AG09309 (cell line): ENCODE data around the gene CCDC38.
A peak's percentile ranks its signal among the peaks of the same experiment; 100 is the strongest.

Experiments
- DNase-seq: peaks from one replicate; pipeline ENCODE4 v3.0.0-alpha.2; 2010; ENCODE audit warnings: low read depth
- H3K4me3 ChIP-seq: 2 replicates; pipeline ENCODE4 v1.5.1; 2011; ENCODE audit warnings: mild to moderate bottlenecking, low read depth, low read length, moderate library complexity; ENCODE audit not compliant: control insufficient read depth
- CTCF ChIP-seq: IDR thresholded peaks from 2 replicates; pipeline ENCODE4 v1.5.1; 2011; ENCODE audit warnings: mild to moderate bottlenecking, low read depth, low read length, inconsistent platforms; ENCODE audit not compliant: insufficient read depth, control insufficient read depth; ENCODE audit errors: missing control alignments

The CCDC38 gene

GRCh38 chr12:95859947-95860850, 82.2 kb downstream of the CCDC38 start:
- no peak for TF ChIP-seq CTCF
- peak overlapping the region; percentile 66 for H3K4me3 ChIP-seq
- no peak for DNase-seq

- no peak for DNase-seq
- no peak for TF ChIP-seq CTCF
- H3K4me3 ChIP-seq: peak overlapping the region; percentile 66
These were observed 83.0 kb downstream of the CCDC38 start for GRCh38 chr12:95859344-95859816.

- H3K4me3 ChIP-seq: peak within 1 kb of the TSS; percentile 66
- no peak for TF ChIP-seq CTCF
- peak; percentile 90 for DNase-seq
These were observed 83.7 kb downstream of the CCDC38 start, which contains the start of gene SNRPF for GRCh38 chr12:95858451-95859343. Gene SNRPF (plus strand): TSS chr12:95858952. CDS start chr12:95859074, 122 bp downstream.

- no peak for TF ChIP-seq CTCF
- DNase-seq: no peak
- H3K4me3 ChIP-seq: no peak overlapping the region
These were observed 84.6 kb downstream of the CCDC38 start for GRCh38 chr12:95857799-95858198.

GRCh38 chr12:95857156-95857555, 85.3 kb downstream of the CCDC38 start:
- no peak for TF ChIP-seq CTCF
- H3K4me3 ChIP-seq: no peak overlapping the region
- DNase-seq: no peak

- no peak overlapping the region for H3K4me3 ChIP-seq
- DNase-seq: no peak
- no peak for TF ChIP-seq CTCF
These were observed 90.3 kb downstream of the CCDC38 start for GRCh38 chr12:95852133-95852532.
